CD4-positive, alpha-beta memory T cell (primary cell): ENCODE measurements around the gene FRRS1L. TPM values are rescaled to one million over a fixed set of nuclear protein-coding genes. Genes with fewer than 3 reads are reported as not detected.

Source experiments
- CTCF ChIA-PET: fragments of 350-600 bp; sonication (Branson Sonifier 250); formaldehyde crosslinking; loops from one replicate; lab custom pipeline; 2021; ENCODE audit warnings: inconsistent platforms; ENCODE audit not compliant: partially characterized antibody; lab: Charles Lee
- POLR2A ChIA-PET: fragments of 350-600 bp; sonication (Branson Sonifier 250); formaldehyde crosslinking; loops from one replicate; lab custom pipeline; 2021; ENCODE audit not compliant: partially characterized antibody; lab: Charles Lee
- DNase-seq, 5 donors: peaks; one replicate each; pipeline versions ENCODE4 v3.0.0 to v3.0.0-alpha.2; 2020 to 2022; ENCODE audit warnings: mixed read lengths in 1 of 5
- H3K27ac ChIP-seq: one replicate; pipeline ENCODE4 v1.7.0; 2013; ENCODE audit warnings: low read depth, low read length
- H3K27me3 ChIP-seq: 2 replicates; pipeline ENCODE4 v1.7.0; 2013; ENCODE audit warnings: mild to moderate bottlenecking, low read length, moderate library complexity; ENCODE audit not compliant: insufficient read depth
- H3K36me3 ChIP-seq: 2 replicates; pipeline ENCODE4 v1.7.0; 2013; ENCODE audit warnings: mild to moderate bottlenecking, low read length, moderate library complexity; ENCODE audit not compliant: insufficient read depth
- H3K4me1 ChIP-seq: 2 replicates; pipeline ENCODE4 v1.7.0; 2013; ENCODE audit warnings: mild to moderate bottlenecking, low read length, moderate library complexity; ENCODE audit not compliant: insufficient read depth
- H3K4me3 ChIP-seq, 2 donors: one replicate each; pipeline ENCODE4 v1.7.0; 2013; ENCODE audit warnings: low read length in 2 of 2, mild to moderate bottlenecking in 1 of 2
- H3K9me3 ChIP-seq, 2 donors: one replicate each; pipeline ENCODE4 v1.7.0; 2013; ENCODE audit warnings: low read length in 2 of 2, control low read depth in 1 of 2; ENCODE audit not compliant: control insufficient read depth in 1 of 2
- H3K27ac Mint-ChIP-seq, 7 donors: one replicate each; pipeline ENCODE4 v1.8.0; 2020 to 2021; ENCODE audit warnings: mixed read lengths in 7 of 7, mild to moderate bottlenecking in 6 of 7, inconsistent platforms in 3 of 7, moderate library complexity in 3 of 7
- H3K27me3 Mint-ChIP-seq, 2 donors: one replicate each; pipeline ENCODE4 v1.8.0; 2020 to 2021; ENCODE audit warnings: mixed read lengths in 2 of 2
- H3K36me3 Mint-ChIP-seq, 2 donors: one replicate each; pipeline ENCODE4 v1.8.0; 2020 to 2021; ENCODE audit warnings: mixed read lengths in 2 of 2, inconsistent platforms in 1 of 2, mild to moderate bottlenecking in 1 of 2
- H3K4me1 Mint-ChIP-seq, 4 donors: one replicate each; pipeline ENCODE4 v1.8.0; 2020 to 2021; ENCODE audit warnings: mixed read lengths in 4 of 4, mild to moderate bottlenecking in 1 of 4
- H3K4me3 Mint-ChIP-seq, 8 donors: one replicate each; pipeline ENCODE4 v1.8.0; 2020 to 2021; ENCODE audit warnings: mixed read lengths in 8 of 8, mild to moderate bottlenecking in 7 of 8, moderate library complexity in 6 of 8, inconsistent platforms in 3 of 8
- H3K9me3 Mint-ChIP-seq, 8 donors: one replicate each; pipeline ENCODE4 v1.8.0; 2020 to 2021; ENCODE audit warnings: mixed read lengths in 8 of 8, mild to moderate bottlenecking in 5 of 8, inconsistent platforms in 3 of 8, moderate library complexity in 1 of 8
- intact Hi-C: fragments of 100-400 bp; cut with micrococcal nuclease; formaldehyde crosslinking; loops from one replicate; pipeline ENCODE4 v1.15.1; 2023
- polyA plus RNA-seq, 2 donors: library from polyadenylated mRNA; unstranded; fragments of 300-500 nt; fragmentation: Illumina TruSeq; gene quantifications; one replicate each; pipeline ENCODE4 v1.2.3, GENCODE V29; 2021
- total RNA-seq, 2 experiments: library from RNA; stranded (reverse); gene quantifications; one replicate each; pipeline ENCODE4 v1.2.3, GENCODE V29; 2021

Gene FRRS1L
- total and polyA plus RNA-seq, 4 experiments from 2014 or later: not detected

GRCh38 chr9:109107402-109108240, 59.4 kb downstream of the FRRS1L start:
- Histone ChIP-seq H3K9me3 (peaks cover 0 to 5% of the 10 kb centered on the region in 2 donors), H3K4me3 (no peak overlapping the region), H3K27ac (no peak overlapping the region), H3K36me3 (peaks cover 9% of the 10 kb centered on the region), H3K27me3 (no peaks in the 10 kb centered on the region), H3K4me1 (peaks cover 71% of the 10 kb centered on the region)
- no peak for DNase-seq
- Mint-ChIP-seq H3K27me3 (no peaks in the 10 kb centered on the region), H3K9me3 (peaks cover 0 to 8% (median 5%) of the 10 kb centered on the region in 8 donors), H3K4me3 (peak overlapping the region in 6 of 8 donors; percentile 27 to 67 (median 45)), H3K4me1 (peaks cover 49 to 69% (median 59%) of the 10 kb centered on the region in 4 donors), H3K36me3 (peaks cover 24 to 26% of the 10 kb centered on the region in 2 donors), H3K27ac (peak overlapping the region; percentile 68 to 94 (median 85))
- ChIA-PET CTCF (interaction anchor here (1.0 kb wide), 1 partner anchor 12 kb away, joined by 4 read pairs; no protein-coding TSS in a partner anchor), POLR2A (interaction anchor here (0.7 to 4.6 kb wide), 2 partner anchors 11 kb away, joined by 5 to 51 read pairs; partner anchors contain the start of gene TMEM245)
- intact Hi-C loops: loop anchor here (2.0 kb wide), 1 partner anchor 15 kb away; no protein-coding TSS in a partner anchor

GRCh38 chr9:109101810-109102209, 65.2 kb downstream of the FRRS1L start:
- Histone ChIP-seq H3K4me3 (peak overlapping the region; percentile 40 to 50), H3K27me3 (no peaks in the 10 kb centered on the region), H3K36me3 (peaks cover 10% of the 10 kb centered on the region), H3K27ac (peak overlapping the region; percentile 56), H3K4me1 (peaks cover 71% of the 10 kb centered on the region), H3K9me3 (peaks cover 0 to 5% of the 10 kb centered on the region in 2 donors)
- Mint-ChIP-seq H3K4me3 (peak overlapping the region; percentile 66 to 89 (median 80)), H3K4me1 (peaks cover 50 to 76% (median 60%) of the 10 kb centered on the region in 4 donors), H3K36me3 (peaks cover 31 to 33% of the 10 kb centered on the region in 2 donors), H3K27ac (peak overlapping the region; percentile 67 to 94 (median 88)), H3K27me3 (no peaks in the 10 kb centered on the region), H3K9me3 (peaks cover 0 to 8% (median 5%) of the 10 kb centered on the region in 8 donors)
- DNase-seq: peak; percentile 34 to 59 (median 50)
- ChIA-PET CTCF (interaction anchor here (2.1 to 2.3 kb wide), 2 partner anchors 16 to 18 kb away, joined by 4 to 7 read pairs; partner anchors contain the start of gene TMEM245), POLR2A (interaction anchor here (0.6 to 8.7 kb wide), 2 partner anchors 9 to 17 kb away, joined by 3 to 99 read pairs; partner anchors contain the start of gene TMEM245)
- intact Hi-C loops: loop anchor here (1.0 to 5.0 kb wide), 3 partner anchors 8 to 90 kb away; partner anchors contain the start of gene CTNNAL1

GRCh38 chr9:109101202-109101595, 65.8 kb downstream of the FRRS1L start:
- Mint-ChIP-seq H3K9me3 (peaks cover 0 to 8% (median 5%) of the 10 kb centered on the region in 8 donors), H3K27ac (peak overlapping the region; percentile 67 to 94 (median 89)), H3K4me1 (peaks cover 49 to 76% (median 60%) of the 10 kb centered on the region in 4 donors), H3K4me3 (peak overlapping the region; percentile 60 to 89 (median 80)), H3K36me3 (peaks cover 31 to 35% of the 10 kb centered on the region in 2 donors), H3K27me3 (no peaks in the 10 kb centered on the region)
- H3K4me3 ChIP-seq: peak overlapping the region; percentile 40 to 50
- peaks cover 10% of the 10 kb centered on the region for H3K36me3 ChIP-seq
- H3K9me3 ChIP-seq: peaks cover 0 to 5% of the 10 kb centered on the region in 2 donors
- no peaks in the 10 kb centered on the region for H3K27me3 ChIP-seq
- H3K4me1 ChIP-seq: peaks cover 71% of the 10 kb centered on the region
- ChIA-PET CTCF (interaction anchor here (0.9 to 2.1 kb wide), 6 partner anchors 8 to 22 kb away, joined by 3 to 7 read pairs (median 4); partner anchors contain the start of gene TMEM245), POLR2A (interaction anchor here (0.9 to 8.7 kb wide), 5 partner anchors 8 to 29 kb away, joined by 3 to 99 read pairs (median 5); partner anchors contain the start of gene TMEM245)
- peak overlapping the region; percentile 56 for H3K27ac ChIP-seq
- intact Hi-C loops: loop anchor here (5.0 kb wide), 1 partner anchor 89 kb away; the partner anchor contains the start of gene CTNNAL1
- DNase-seq: peak in 1 of 5 donors; percentile 11

GRCh38 chr9:109100543-109101201, 66.4 kb downstream of the FRRS1L start:
- POLR2A ChIA-PET: interaction anchor here (0.6 to 8.7 kb wide), 6 partner anchors 9 to 869 kb away, joined by 3 to 99 read pairs (median 4); partner anchors contain the start of gene TMEM245
- Histone ChIP-seq H3K27me3 (no peaks in the 10 kb centered on the region), H3K4me1 (peaks cover 76% of the 10 kb centered on the region), H3K4me3 (no peak overlapping the region), H3K36me3 (peaks cover 10% of the 10 kb centered on the region), H3K9me3 (peaks cover 0 to 5% of the 10 kb centered on the region in 2 donors), H3K27ac (peak overlapping the region; percentile 56)
- CTCF ChIA-PET: interaction anchor here (0.9 to 2.1 kb wide), 8 partner anchors 9 to 148 kb away, joined by 3 to 7 read pairs (median 4); partner anchors contain the start of gene TMEM245
- H3K4me1 Mint-ChIP-seq: peaks cover 53 to 81% (median 65%) of the 10 kb centered on the region in 4 donors
- no peaks in the 10 kb centered on the region for H3K27me3 Mint-ChIP-seq
- H3K4me3 Mint-ChIP-seq: peak overlapping the region; percentile 60 to 89 (median 80)
- H3K27ac Mint-ChIP-seq: peak overlapping the region; percentile 67 to 94 (median 89)
- peaks cover 0 to 8% (median 5%) of the 10 kb centered on the region in 8 donors for H3K9me3 Mint-ChIP-seq
- H3K36me3 Mint-ChIP-seq: peaks cover 34 to 38% of the 10 kb centered on the region in 2 donors
- DNase-seq: no peak
- intact Hi-C loops: loop anchor here (5.0 kb wide), 1 partner anchor 88 kb away; the partner anchor contains the start of gene CTNNAL1

GRCh38 chr9:109098960-109099308, 68.1 kb downstream of the FRRS1L start:
- Mint-ChIP-seq H3K36me3 (peaks cover 29 to 42% of the 10 kb centered on the region in 2 donors), H3K27ac (peak overlapping the region; percentile 8 to 89 (median 65)), H3K4me3 (peak overlapping the region in 6 of 8 donors; percentile 26 to 59 (median 42)), H3K4me1 (peaks cover 59 to 93% (median 76%) of the 10 kb centered on the region in 4 donors), H3K9me3 (peaks cover 0 to 8% (median 4%) of the 10 kb centered on the region in 8 donors), H3K27me3 (no peaks in the 10 kb centered on the region)
- Histone ChIP-seq H3K36me3 (peaks cover 5% of the 10 kb centered on the region), H3K4me3 (peak overlapping the region in 1 of 2 donors; percentile 17), H3K4me1 (peaks cover 82% of the 10 kb centered on the region), H3K27ac (no peak overlapping the region), H3K27me3 (no peaks in the 10 kb centered on the region), H3K9me3 (peaks cover 0 to 5% of the 10 kb centered on the region in 2 donors)
- POLR2A ChIA-PET: interaction anchor here (8.7 kb wide), 1 partner anchor 20 kb away, joined by 99 read pairs; the partner anchor contains the start of gene TMEM245
- CTCF ChIA-PET: no interaction called here
- DNase-seq: no peak
- intact Hi-C loops: loop anchor here (10.0 kb wide), 1 partner anchor 96 kb away; no protein-coding TSS in a partner anchor
